Adrenal gland (tissue), 12 donors: ENCODE results near the gene C1QL1. TPM values are rescaled to one million over a fixed set of nuclear protein-coding genes. Genes with fewer than 3 reads are reported as not detected.

Experiments
- DNase-seq, 7 donors: peaks; one replicate each; pipeline ENCODE4 v3.0.0-alpha.2; 2019 to 2020
- H3K27ac ChIP-seq, 5 donors: fragments of 200-600 bp; sonication (generic) in 4 of 5; 1 replicate in 3 of 5; 2 replicates in 2 of 5; pipeline versions ENCODE4 v1.5.1 to v1.8.0; 2016 to 2020; ENCODE audit warnings: mild to moderate bottlenecking in 1 of 5
- H3K27me3 ChIP-seq: fragments of 200-600 bp; 2 replicates; pipeline ENCODE4 v1.8.0; 2021
- H3K36me3 ChIP-seq, 2 donors: fragments of 200-600 bp; replicated peaks in 1 of 2; 1 replicate in 1 of 2; 2 replicates in 1 of 2; pipeline versions ENCODE4 v1.5.1 to v1.8.0; 2018 to 2022
- H3K4me1 ChIP-seq, 2 donors: fragments of 200-600 bp; replicated peaks in 1 of 2; 1 replicate in 1 of 2; 2 replicates in 1 of 2; pipeline versions ENCODE4 v1.5.1 to v1.8.0; 2018 to 2021
- H3K4me3 ChIP-seq, 4 donors: fragments of 200-600 bp; sonication (generic) in 3 of 4; one replicate each; pipeline ENCODE4 v1.5.1; 2016 to 2018
- H3K9me3 ChIP-seq, 3 donors: fragments of 200-600 bp; sonication (generic) in 1 of 3; replicated peaks in 1 of 3; 1 replicate in 2 of 3; 2 replicates in 1 of 3; pipeline versions ENCODE4 v1.5.1 to v1.8.0; 2016 to 2021
- POLR2A ChIP-seq, 2 donors: fragments of 450-650 bp; IDR thresholded peaks; one replicate each; pipeline ENCODE4 v1.6.1; 2017; ENCODE audit warnings: antibody characterized with exemption in 2 of 2, mild to moderate bottlenecking in 2 of 2, moderate library complexity in 1 of 2
- WGBS, 4 donors: extraction: QIAGEN DNeasy Blood & Tissue Kit in 2 of 4; methylation state at CpG; one replicate each; pipeline versions ENCODE4 v1.1.5 to v1.1.7; 2013 to 2017; 5-methylcytosine and 5-hydroxymethylcytosine counted together
- intact Hi-C, 2 donors: fragments of 100-400 bp; cut with DNase I; formaldehyde crosslinking; loops; one replicate each; pipeline versions ENCODE4 v1.14.1 to v1.15.0; 2022 to 2023
- polyA plus RNA-seq, 3 donors: library from polyadenylated mRNA; stranded (reverse); fragments of 200-250 nt in 2 of 3; fragments of 350-450 nt in 1 of 3; fragmentation: Illumina TruSeq in 1 of 3; extraction: RNeasy Lipid Tissue Mini Kit (QIAGEN cat#74804) in 1 of 3; gene quantifications; one replicate each; pipeline ENCODE4 v1.2.3, GENCODE V29; 2013 to 2014
- total RNA-seq, 9 donors: library from RNA; depleted of rRNA in 4 of 9; stranded (reverse); fragments of >200 nt in 4 of 9; fragments of 120-200 nt in 1 of 9; fragmentation: NEBNext Ultra II Directional in 1 of 9; extraction: Animal tissue kit (Norgen Biotek cat#: 25700) in 1 of 9; gene quantifications; one replicate each; pipeline versions ENCODE4 v1.1.0 to v1.2.4, GENCODE V29; 2013 to 2023
- TF ChIP-seq, protein P1 (sequence below), 6 experiments: fragments of 450-650 bp in 4 of 6; fragments of 200-600 bp in 2 of 6; sonication (generic) in 1 of 6; IDR thresholded peaks; 1 replicate in 5 of 6; 2 replicates in 1 of 6; pipeline versions ENCODE4 v1.5.1 to v1.8.0; 2016 to 2021; ENCODE audit warnings: antibody characterized with exemption in 6 of 6, mild to moderate bottlenecking in 2 of 6, moderate library complexity in 1 of 6
- donor health status: healthy with polysubstance abuse.
- donor health status: Bipolar disorder and iron deficiency.
- donor health status: DM: yes; HTN: yes; CAD: no.
- donor health status: DM: no; HTN: no; CAD: no.
- donor health status: DM: no; HTN: no; CAD: no.
- donor health status: DM: yes; HTN: yes; CAD: no.

C1QL1 gene
- total and polyA plus RNA-seq, 12 donors, result 0.27 to 3.3 (median 1.1) TPM; not detected in 4

- no peak overlapping the region for H3K27ac ChIP-seq
- intact Hi-C loops, result no loop called here
- H3K4me1 ChIP-seq, result no peaks in the 10 kb centered on the region
- no peak overlapping the region for H3K4me3 ChIP-seq
- 93 to 97% (median 95%) methylated on average over 3 to 9 of the region's 9 CpGs for WGBS, 4 donors
- H3K36me3 ChIP-seq, result no peaks in the 10 kb centered on the region
- TF ChIP-seq, protein P1, sequence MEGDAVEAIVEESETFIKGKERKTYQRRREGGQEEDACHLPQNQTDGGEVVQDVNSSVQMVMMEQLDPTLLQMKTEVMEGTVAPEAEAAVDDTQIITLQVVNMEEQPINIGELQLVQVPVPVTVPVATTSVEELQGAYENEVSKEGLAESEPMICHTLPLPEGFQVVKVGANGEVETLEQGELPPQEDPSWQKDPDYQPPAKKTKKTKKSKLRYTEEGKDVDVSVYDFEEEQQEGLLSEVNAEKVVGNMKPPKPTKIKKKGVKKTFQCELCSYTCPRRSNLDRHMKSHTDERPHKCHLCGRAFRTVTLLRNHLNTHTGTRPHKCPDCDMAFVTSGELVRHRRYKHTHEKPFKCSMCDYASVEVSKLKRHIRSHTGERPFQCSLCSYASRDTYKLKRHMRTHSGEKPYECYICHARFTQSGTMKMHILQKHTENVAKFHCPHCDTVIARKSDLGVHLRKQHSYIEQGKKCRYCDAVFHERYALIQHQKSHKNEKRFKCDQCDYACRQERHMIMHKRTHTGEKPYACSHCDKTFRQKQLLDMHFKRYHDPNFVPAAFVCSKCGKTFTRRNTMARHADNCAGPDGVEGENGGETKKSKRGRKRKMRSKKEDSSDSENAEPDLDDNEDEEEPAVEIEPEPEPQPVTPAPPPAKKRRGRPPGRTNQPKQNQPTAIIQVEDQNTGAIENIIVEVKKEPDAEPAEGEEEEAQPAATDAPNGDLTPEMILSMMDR (IDR thresholded peaks at IDR 0.05), result no peak
- no peak for TF ChIP-seq POLR2A (IDR thresholded peaks at IDR 0.05)
- no peak for DNase-seq
- H3K27me3 ChIP-seq, result no peaks in the 10 kb centered on the region
- H3K9me3 ChIP-seq, result no peaks in the 10 kb centered on the region
Measured at GRCh38 chr17:44935116-44935515, 33.0 kb downstream of the C1QL1 start.

- no peak overlapping the region for H3K27ac ChIP-seq
- H3K27me3 ChIP-seq, result no peaks in the 10 kb centered on the region
- WGBS, 4 donors, result 97 to 99% (median 98%) methylated on average over 6 to 10 of the region's 10 CpGs
- no peak for TF ChIP-seq POLR2A (IDR thresholded peaks at IDR 0.05)
- TF ChIP-seq, protein P1 (IDR thresholded peaks at IDR 0.05), result no peak
- no peaks in the 10 kb centered on the region for H3K9me3 ChIP-seq
- no peak for DNase-seq
- H3K36me3 ChIP-seq, result no peaks in the 10 kb centered on the region
- intact Hi-C loops, result loop anchor here in 1 of 2 donors (5.0 kb wide), 1 partner anchor 43 kb away; no protein-coding TSS in a partner anchor
- H3K4me1 ChIP-seq, result no peaks in the 10 kb centered on the region
- H3K4me3 ChIP-seq, result no peak overlapping the region
Measured at GRCh38 chr17:44934745-44935105, 33.4 kb downstream of the C1QL1 start.

GRCh38 chr17:44933824-44934744 lies 34.0 kb downstream of the C1QL1 start:
- no peak overlapping the region for H3K27ac ChIP-seq
- no peaks in the 10 kb centered on the region for H3K4me1 ChIP-seq
- H3K36me3 ChIP-seq, result no peaks in the 10 kb centered on the region
- H3K27me3 ChIP-seq, result no peaks in the 10 kb centered on the region
- intact Hi-C loops, result loop anchor here in 1 of 2 donors (5.0 kb wide), 1 partner anchor 43 kb away; no protein-coding TSS in a partner anchor
- DNase-seq, result no peak
- no peaks in the 10 kb centered on the region for H3K9me3 ChIP-seq
- TF ChIP-seq POLR2A (IDR thresholded peaks at IDR 0.05), result no peak
- TF ChIP-seq, protein P1 (IDR thresholded peaks at IDR 0.05), result no peak
- no peak overlapping the region for H3K4me3 ChIP-seq
- WGBS, 4 donors, result 95 to 96% (median 95%) methylated on average over 18 to 34 of the region's 34 CpGs

- no peaks in the 10 kb centered on the region for H3K9me3 ChIP-seq
- WGBS, 4 donors, result 77 to 98% (median 89%) methylated on average over 5 to 6 of the region's 6 CpGs
- no peaks in the 10 kb centered on the region for H3K36me3 ChIP-seq
- H3K4me3 ChIP-seq, result no peak overlapping the region
- TF ChIP-seq POLR2A (IDR thresholded peaks at IDR 0.05), result no peak
- TF ChIP-seq, protein P1 (IDR thresholded peaks at IDR 0.05), result no peak
- no peaks in the 10 kb centered on the region for H3K27me3 ChIP-seq
- H3K27ac ChIP-seq, result no peak overlapping the region
- DNase-seq, result no peak
- intact Hi-C loops, result loop anchor here in 1 of 2 donors (5.0 kb wide), 1 partner anchor 45 kb away; no protein-coding TSS in a partner anchor
- no peaks in the 10 kb centered on the region for H3K4me1 ChIP-seq
Measured at GRCh38 chr17:44932787-44933097, 35.4 kb downstream of the C1QL1 start.
